Esophagus (tissue), 2 donors: ENCODE results near the gene MBIP. TPM values are rescaled to one million over a fixed set of nuclear protein-coding genes. Genes with fewer than 3 reads are reported as not detected.

Experiments
- H3K27ac ChIP-seq, 2 donors: one replicate each; pipeline ENCODE4 v1.5.1; 2013; ENCODE audit warnings: low read depth in 2 of 2, mild to moderate bottlenecking in 2 of 2, inconsistent platforms in 1 of 2, low read length in 1 of 2, moderate library complexity in 1 of 2
- H3K27me3 ChIP-seq, 2 donors: one replicate each; pipeline ENCODE4 v1.6.1; 2013; ENCODE audit warnings: low read length in 2 of 2, control low read depth in 1 of 2, mild to moderate bottlenecking in 1 of 2; ENCODE audit not compliant: insufficient read depth in 2 of 2, control insufficient read depth in 1 of 2
- H3K36me3 ChIP-seq, 2 donors: one replicate each; pipeline ENCODE4 v1.6.1; 2013; ENCODE audit warnings: low read length in 1 of 2; ENCODE audit not compliant: control insufficient read depth in 2 of 2, insufficient read depth in 2 of 2
- H3K4me1 ChIP-seq, 2 donors: one replicate each; pipeline ENCODE4 v1.6.1; 2013; ENCODE audit warnings: low read length in 1 of 2; ENCODE audit not compliant: control insufficient read depth in 2 of 2, insufficient read depth in 2 of 2
- H3K4me3 ChIP-seq, 2 donors: one replicate each; pipeline ENCODE4 v1.5.1; 2013; ENCODE audit warnings: low read length in 2 of 2, mild to moderate bottlenecking in 2 of 2, low read depth in 1 of 2, moderate library complexity in 1 of 2
- H3K9me3 ChIP-seq, 2 donors: one replicate each; pipeline ENCODE4 v1.6.1; 2013; ENCODE audit warnings: mild to moderate bottlenecking in 2 of 2, low read depth in 1 of 2, low read length in 1 of 2, moderate library complexity in 1 of 2; ENCODE audit not compliant: control insufficient read depth in 2 of 2, insufficient read depth in 1 of 2
- WGBS, 2 donors: extraction: QIAGEN DNeasy Blood & Tissue Kit; methylation state at CpG; one replicate each; pipeline ENCODE4 v1.1.7; 2013; 5-methylcytosine and 5-hydroxymethylcytosine counted together
- polyA plus RNA-seq, 2 donors: library from polyadenylated mRNA; stranded (reverse); fragments of 200-250 nt; gene quantifications; one replicate each; pipeline ENCODE4 v1.2.3, GENCODE V29; 2013
- donor health status: healthy with polysubstance abuse.
- donor health status: Bipolar disorder and iron deficiency.

MBIP gene
- polyA plus RNA-seq, 2 donors, result 9.2 to 11.3 TPM

DNA sequence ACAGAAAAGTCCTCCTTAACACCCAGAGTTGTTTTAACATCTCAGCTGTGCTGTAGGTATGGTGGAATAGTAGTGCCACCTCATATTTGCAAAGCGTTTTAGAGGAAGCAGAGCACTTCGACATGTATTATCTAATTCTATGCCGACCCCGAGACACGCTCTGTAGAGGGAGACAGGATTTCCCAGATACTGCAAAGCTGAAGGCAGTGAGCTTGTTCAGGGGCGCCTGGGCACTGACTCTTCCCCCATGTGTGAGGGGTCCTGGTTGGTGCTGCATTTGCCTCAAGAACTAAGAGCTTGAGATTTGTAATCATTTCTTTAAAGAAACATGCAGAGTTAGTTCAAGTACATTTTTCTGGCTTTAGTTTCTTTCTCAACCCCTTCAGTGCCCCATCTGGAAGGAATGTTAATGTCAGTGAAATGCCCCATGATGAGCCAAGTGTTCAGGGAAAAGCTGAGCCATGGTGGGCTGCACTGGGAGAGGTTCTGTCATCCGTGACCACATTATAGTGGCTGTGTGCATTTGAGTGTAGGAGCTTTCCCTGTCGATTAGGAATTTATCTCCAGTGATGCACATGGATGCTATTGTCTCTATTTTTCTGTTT is 66.3 kb downstream of the MBIP start:
- Histone ChIP-seq H3K27me3 (no peaks in the 10 kb centered on the region), H3K36me3 (no peaks in the 10 kb centered on the region)
- 78 to 79% methylated on average over 8 of the region's 8 CpGs for WGBS, 2 donors

More for the DNA sequence above, 66.3 kb downstream of the MBIP start:
- Histone ChIP-seq H3K27ac (no peak overlapping the region), H3K4me3 (no peak overlapping the region), H3K9me3 (no peaks in the 10 kb centered on the region), H3K4me1 (no peaks in the 10 kb centered on the region)

Other genes with a start within 250 kb of the MBIP start
- gene PTCSC3, start 143.9 kb downstream of the MBIP start, polyA plus RNA-seq, result not detected
- under 1 TPM in 1 of 2 donors, not detected in 1; 0.04 TPM for gene NKX2-1, start 199.6 kb upstream of the MBIP start, polyA plus RNA-seq